ENCODE measurements around the gene SLC24A5.

- TF ChIP-seq POLR2A (IDR thresholded peaks at IDR 0.05) = no peak
- TF ChIP-seq, protein P1, sequence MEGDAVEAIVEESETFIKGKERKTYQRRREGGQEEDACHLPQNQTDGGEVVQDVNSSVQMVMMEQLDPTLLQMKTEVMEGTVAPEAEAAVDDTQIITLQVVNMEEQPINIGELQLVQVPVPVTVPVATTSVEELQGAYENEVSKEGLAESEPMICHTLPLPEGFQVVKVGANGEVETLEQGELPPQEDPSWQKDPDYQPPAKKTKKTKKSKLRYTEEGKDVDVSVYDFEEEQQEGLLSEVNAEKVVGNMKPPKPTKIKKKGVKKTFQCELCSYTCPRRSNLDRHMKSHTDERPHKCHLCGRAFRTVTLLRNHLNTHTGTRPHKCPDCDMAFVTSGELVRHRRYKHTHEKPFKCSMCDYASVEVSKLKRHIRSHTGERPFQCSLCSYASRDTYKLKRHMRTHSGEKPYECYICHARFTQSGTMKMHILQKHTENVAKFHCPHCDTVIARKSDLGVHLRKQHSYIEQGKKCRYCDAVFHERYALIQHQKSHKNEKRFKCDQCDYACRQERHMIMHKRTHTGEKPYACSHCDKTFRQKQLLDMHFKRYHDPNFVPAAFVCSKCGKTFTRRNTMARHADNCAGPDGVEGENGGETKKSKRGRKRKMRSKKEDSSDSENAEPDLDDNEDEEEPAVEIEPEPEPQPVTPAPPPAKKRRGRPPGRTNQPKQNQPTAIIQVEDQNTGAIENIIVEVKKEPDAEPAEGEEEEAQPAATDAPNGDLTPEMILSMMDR (IDR thresholded peaks at IDR 0.05 in 4 of 5, conservative IDR thresholded peaks at IDR 0.05 in 1 of 5) = no peak
These were observed 12.1 kb downstream of the SLC24A5 start for GRCh38 chr15:48132874-48133273.

Measured in gastrocnemius medialis (tissue), 4 donors.